CD4-positive, alpha-beta T cell treated with Interferon gamma for 1 hour (primary cell): Measurements from ENCODE around the gene RIPOR2.
"Not testable (repeated sequence)": the region's sequence is repeated elsewhere in the genome, so short reads cannot be mapped to it uniquely, and the experiment has no call there.

ENCODE experiments used
- DNase-seq: peaks from one replicate; pipeline ENCODE4 v3.0.0-alpha.2; 2020

RIPOR2 gene

GRCh38 chr6:24902782-24903181 lies 33.0 kb downstream of the RIPOR2 start:
- no peak for DNase-seq

DNA sequence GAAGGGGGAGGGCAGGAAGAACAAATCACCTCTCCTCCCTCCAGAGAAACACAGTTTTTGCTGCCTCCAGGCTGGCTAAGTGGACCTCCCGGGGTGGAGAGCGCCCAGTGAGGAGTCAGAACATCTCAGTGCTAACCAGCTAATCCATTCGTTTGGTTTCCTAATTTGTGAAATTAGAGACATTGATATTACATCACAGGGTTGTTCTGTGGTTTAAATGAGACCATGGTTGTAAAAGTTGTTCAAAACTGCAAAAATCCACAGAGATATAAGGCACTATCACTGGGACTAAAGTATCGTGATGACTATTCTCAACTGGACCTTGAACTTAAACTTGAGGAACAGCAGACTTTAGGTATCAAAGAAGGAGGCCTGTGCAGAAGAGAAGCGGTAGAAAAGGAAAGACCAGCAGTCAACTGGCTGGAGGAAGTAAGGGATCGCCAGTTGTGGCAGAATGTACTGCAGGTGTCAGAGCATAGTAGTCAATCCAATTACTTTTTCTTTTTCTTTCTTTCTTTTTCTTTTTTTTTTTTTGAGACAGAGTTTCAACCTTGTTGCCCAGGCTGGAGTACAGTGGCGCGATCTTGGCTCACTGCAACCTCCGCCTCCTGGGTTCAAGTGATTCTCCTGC lies 33.9 kb downstream of the RIPOR2 start:
- DNase-seq: no peak

DNA sequence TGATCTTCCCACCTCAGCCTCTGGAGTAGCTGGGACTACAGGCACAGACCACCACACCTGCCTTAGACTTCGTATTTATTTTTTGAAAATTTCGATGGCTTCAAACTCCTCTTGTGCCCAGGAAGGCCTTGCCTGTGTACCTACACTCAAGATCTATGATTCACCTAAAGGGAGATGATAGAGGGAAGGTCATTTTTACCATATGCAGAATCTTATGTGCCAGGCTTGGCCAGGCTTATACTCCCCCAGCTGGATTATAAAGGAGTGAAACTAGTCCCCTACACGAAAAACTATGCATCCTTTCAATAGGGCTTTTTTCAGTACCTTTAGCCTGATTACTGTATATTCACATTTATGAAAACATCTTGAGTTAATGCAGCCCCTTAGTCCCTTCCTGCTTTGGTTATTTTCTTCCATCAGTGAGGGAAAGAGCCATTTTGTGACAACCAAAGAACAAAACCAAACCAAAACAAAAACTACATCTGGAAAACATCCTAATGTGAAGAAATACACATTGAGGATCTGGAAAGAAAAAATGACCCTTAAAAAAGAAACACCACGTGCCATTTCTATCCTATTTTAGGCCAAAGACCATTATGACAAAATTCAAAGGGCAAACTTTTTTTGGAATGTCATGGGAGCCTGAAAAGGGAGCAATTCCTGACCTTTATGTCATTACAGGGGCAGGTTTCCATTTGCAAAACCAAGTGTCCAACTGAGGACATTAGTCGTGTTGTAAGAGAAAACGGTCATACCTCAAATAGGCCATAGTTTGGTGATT lies 34.7 kb downstream of the RIPOR2 start:
- DNase-seq: no peak

DNA sequence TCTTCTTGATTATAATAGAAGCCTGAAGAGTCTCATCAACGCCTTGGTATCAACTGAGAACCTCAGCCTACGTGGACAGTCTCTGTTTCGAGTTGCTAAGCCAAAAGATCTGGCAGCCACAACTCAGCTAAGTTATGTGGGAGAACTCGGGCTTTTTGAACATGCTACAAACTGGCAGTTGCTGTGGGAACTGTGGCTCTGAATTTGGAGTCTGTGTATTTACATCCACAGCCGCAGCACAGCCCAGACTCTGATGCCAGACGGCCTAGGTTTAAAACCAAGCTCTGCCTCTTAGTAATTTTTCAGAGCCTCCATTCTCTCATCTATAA lies 35.8 kb downstream of the RIPOR2 start:
- no peak for DNase-seq

- DNase-seq: no peak
These were observed 36.4 kb downstream of the RIPOR2 start for GRCh38 chr6:24899136-24899996.

DNA sequence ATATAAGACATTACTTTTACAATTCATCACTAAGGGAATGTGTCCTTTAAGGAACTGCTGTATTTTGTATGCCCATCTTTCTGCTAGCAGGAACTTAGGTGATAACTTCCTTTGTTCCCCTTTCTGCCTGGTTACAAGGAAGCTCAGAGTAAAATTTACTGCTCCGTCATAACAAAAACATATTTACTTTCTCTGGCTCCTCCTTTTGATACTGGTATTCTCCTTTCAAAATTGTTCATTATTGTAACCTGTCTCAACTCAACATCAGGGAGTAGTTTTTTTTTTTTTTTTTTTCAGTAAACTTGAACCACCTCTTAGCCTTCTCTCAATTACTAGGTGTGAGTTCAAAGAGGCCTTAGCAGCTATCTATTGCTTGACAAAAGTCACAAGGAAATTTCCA lies 37.1 kb downstream of the RIPOR2 start:
- DNase-seq: no peak

DNA sequence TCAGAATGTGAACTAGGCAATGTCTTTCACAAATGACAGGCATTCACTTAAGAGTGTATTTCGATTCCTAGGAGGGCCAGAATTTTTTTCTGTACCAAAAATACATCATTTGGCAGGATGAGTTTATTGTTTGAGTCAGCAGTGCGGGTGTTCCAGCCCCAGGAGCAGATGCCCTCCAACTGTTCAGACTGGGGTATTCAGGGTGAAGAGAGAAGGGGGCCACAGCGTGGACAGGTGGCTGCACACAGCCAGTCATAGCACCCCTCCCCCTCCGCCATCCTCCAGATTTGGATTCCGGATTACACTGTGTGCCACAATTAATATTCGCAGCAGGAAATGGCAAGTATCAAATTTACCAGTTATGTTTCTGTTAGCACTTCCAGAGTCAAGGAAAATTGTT lies 38.6 kb downstream of the RIPOR2 start:
- DNase-seq: no peak

DNA sequence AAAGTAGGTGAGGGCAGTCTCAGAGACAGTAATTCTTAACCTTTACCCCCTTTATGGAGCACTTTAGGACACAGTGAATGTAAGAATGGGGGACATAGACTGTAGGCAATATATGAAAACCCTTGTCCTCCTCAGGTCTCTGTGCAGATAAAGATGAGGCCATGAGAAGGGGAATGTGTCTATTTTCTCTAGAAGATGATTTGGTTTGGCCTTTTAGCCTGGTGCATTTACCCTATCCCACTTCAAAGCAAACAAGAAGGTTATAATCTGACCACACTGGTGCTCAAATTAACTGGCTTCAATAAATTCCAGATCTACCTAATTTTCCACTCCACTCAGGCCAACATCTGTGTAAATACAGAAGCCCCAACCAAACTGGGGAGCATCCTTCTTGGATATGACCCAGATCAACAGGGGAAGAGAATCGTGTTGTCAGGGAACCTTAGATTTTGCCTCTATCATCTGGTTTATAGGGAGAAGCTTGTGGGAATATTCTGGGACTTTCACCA lies 42.4 kb downstream of the RIPOR2 start:
- DNase-seq: no peak

GRCh38 chr6:24891004-24891403 lies 44.8 kb downstream of the RIPOR2 start:
- no peak for DNase-seq

GRCh38 chr6:24890471-24890870 lies 45.3 kb downstream of the RIPOR2 start:
- no peak for DNase-seq

DNA sequence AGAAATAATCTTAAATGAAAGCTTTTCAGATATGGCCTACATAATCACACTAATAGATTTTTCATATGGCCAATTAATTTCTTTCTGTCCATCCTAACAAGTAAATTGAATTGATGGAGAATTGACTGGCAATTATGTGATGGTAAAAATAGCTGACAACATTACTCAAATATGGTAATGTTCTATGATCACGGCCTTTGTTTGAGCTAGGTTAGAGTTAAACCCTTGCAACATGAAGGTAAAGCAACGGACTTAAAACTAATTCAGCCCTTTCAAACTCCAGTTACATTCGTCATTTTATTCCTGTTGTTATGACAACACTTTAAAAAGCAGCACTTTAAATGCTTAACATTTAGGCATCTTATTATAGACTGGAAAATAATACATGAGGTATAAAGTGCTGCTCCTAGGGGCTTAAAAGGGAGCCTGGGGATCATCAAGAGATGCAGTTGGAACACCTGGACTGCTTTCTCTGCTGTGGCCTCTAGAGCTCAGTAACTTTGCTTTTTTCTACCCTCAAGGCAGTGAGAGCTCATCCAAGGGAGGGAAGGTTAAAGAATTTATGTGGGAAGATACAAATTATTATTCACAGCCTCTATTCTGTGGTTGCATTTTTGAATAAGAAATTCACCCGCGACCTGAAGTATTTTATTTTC lies 46.9 kb downstream of the RIPOR2 start:
- no peak for DNase-seq

- no peak for DNase-seq
These were observed 48.1 kb downstream of the RIPOR2 start for GRCh38 chr6:24887545-24888140.

DNA sequence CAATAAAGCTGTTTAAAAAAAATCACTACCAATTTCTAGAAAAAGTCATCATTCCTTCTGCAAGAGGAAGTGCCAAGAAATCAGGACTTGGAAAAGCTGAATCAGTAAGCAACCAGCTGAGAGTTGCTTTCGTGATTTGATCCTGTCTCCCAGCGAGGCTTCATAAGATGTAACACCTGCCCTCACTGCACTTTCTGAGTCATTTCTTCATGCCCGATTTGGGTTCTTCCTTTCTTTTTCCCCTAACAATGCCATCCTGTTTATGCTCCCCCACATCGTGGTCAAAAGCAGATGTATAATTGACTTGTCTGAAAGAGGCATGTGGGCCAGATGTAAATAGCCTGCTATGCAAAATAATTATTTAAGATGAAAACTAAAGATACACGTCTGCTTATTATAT lies 52.1 kb downstream of the RIPOR2 start:
- DNase-seq: no peak

DNA sequence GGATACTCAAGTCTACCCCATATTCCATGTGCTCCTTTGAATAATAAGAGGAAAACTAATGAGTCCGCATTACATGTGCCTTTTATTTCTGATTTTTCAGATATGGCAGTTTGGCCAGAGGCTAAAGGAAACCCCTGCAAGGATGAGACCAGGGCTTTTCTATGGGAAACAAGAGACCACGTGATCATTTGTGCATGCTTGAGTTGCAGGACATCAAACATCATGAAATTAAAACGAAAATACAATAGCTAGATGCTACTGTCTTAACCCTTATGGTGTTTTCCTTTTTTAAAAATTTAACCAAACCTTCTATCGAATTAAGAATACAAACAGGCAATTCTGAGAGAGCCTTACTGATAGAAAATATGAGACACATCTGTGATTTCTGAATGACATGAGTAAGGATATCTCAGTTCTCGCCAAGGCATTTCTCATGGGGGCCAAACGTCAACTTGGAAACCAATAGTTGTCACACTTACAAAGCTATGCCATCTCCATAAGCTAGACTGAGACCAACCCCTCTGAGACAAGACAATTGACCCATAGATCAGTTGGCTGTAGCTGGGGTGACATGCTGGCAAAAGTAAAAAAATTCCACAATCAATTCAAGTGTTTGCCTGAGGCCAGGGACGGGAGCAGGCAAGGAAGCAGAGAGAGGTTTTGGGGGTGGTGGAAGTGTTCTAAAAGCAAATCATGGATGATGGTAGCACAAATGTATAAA lies 52.8 kb downstream of the RIPOR2 start:
- DNase-seq: no peak

DNA sequence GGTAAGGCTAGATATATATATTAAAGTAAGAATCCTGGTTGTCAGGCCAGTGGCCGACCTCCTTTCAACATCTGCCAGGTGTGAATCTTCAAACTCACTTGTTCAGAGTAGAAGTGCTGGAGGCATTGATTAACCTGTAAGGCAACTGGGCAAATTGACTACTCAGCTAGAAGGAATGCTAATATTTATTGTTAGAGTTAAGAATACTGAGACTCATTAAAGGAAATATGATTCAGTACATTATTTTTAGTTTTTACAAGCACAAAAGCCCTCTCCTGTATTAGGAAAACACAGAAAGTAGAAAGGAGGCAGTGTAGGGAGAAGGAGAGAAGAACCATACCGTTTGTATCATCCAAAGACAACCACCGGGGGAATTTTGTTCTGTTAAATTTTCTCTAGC lies 53.5 kb downstream of the RIPOR2 start:
- DNase-seq: no peak

GRCh38 chr6:24881376-24881775 lies 54.4 kb downstream of the RIPOR2 start:
- no peak for DNase-seq

- no peak for DNase-seq
These were observed 55.3 kb downstream of the RIPOR2 start for GRCh38 chr6:24880451-24880850.

DNA sequence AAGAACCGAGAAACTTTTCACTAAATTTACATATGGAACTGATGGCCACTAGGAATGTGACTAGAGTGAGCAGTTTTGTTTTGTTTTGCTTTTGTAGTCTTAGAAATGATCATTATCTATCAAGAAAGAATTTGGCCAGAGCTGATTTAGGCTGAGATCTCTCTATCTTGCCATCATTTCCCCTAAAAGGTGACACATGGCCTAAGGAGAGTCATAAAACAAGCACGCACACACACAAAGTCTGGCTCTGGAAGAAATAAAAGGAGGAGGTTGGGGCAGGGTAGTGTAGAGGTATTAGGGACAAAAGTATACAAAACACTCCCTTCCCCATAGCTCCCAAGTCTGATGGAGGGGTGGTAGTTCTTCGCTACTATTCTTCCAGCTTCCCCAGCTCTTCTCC lies 56.4 kb downstream of the RIPOR2 start:
- no peak for DNase-seq

DNA sequence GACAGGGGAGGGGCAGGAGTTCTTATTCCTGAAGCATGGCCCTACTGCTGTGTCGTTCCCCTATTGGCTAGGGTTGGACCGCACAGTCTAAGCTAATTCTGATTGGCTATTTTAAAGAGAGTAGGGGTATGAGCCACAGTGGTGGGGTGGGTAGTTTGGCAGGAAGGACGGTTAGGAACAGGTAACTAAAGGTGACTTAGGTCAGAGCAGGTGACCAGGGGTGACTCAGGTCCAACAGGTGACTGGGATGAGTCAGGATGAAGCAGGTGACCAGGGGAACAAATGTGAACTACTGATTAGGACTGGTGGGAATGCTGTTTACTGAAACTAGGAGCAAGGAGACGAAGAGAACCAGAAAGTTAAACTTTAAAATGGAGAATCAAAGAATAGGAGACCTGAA lies 58.0 kb downstream of the RIPOR2 start:
- DNase-seq: not testable (repeated sequence)

- no peak for DNase-seq
These were observed 59.0 kb downstream of the RIPOR2 start for GRCh38 chr6:24876499-24877465.

GRCh38 chr6:24875534-24875901 lies 60.2 kb downstream of the RIPOR2 start:
- DNase-seq: no peak
